Skin epidermis (tissue), 12 donors: Measurements from ENCODE around the gene IRF2.

Source experiments
- H3K27ac ChIP-seq, 21 experiments: fragments of 200-600 bp; sonication (generic) in 11 of 21; one replicate each; pipeline ENCODE4 v1.5.0; 2020; ENCODE audit warnings: mild to moderate bottlenecking in 3 of 21, inconsistent platforms in 2 of 21, moderate library complexity in 2 of 21
- H3K4me3 ChIP-seq, 7 experiments: fragments of 200-600 bp; sonication (generic) in 2 of 7; one replicate each; pipeline ENCODE4 v1.5.0; 2020; ENCODE audit warnings: inconsistent platforms in 2 of 7, mild to moderate bottlenecking in 2 of 7, moderate library complexity in 1 of 7

Gene IRF2

DNA sequence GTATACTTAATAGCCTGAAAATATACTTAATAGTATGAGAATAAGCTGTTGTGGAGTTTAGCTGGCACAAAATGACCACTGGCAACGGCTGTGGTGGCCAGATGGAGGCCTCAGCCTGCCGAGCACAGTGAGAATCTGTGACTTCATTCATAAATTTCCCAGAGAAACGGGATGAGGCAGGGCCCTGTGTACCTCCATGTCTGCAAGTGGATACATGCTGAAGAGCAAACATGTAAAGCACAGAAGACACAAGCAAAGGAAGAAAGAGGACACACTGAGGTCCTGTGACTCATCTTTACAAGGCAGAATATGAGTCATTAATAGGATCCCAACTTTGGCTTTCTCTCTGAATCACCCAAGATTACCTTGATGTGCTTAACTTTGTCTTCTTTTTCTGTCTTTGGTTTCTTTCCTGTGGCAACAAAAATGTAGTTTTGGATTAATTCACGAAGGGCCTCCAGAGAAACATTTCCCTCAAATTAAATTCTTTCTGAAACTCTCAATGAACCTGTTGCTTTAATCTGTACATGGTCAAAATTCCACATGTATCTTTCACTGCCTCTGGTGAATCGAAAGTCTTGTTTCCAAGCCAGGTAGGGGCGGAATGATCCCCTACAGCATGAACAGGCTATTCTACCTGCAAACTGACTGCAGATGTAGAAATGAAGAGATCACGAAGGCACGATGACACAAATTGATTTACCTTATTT, 56.4 kb downstream of the IRF2 start:
- no peak overlapping the region for H3K4me3 ChIP-seq
- H3K27ac ChIP-seq: peak overlapping the region; percentile 7 to 97 (median 79)

DNA sequence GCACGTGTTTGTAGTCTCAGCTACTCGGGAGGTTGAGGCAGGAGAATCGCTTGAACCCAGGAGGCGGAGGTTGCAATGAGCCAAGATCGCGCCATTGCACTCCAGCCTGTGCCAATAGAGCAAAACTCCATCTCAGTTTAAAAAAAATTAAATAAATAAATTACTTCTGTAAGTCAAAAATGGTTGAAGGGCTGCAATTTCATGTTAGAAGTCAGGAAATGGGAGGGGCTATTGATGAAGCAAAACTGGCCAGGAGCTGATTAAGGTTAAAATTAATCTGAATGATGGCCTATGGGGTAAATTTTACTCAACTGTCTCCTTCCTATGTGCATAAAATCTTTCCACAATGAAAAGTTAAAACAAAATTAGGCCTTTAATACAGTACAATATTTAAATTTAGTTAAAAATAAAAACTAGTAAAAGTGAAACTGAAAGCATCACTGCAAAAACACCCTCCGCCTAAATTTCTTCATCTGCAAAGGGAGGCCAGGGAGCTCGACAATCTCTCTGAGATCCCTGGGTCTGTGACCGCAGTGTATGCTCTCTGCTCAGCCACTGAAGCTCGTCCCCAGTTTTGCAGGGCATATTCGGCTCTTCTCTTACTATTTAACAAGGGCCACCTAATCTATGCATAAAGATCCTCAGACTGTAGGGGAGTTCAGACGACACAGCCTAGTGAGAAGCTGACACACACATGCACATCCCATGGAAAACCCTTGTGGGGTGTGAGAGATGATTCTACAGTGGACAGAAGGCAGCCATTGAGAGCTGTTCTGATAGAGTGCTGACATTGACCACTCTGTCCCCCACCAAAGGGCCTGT, 57.2 kb downstream of the IRF2 start:
- peak overlapping the region in 3 of 7 experiments; percentile 15 to 31 (median 15) for H3K4me3 ChIP-seq
- peak overlapping the region; percentile 7 to 97 (median 79) for H3K27ac ChIP-seq

DNA sequence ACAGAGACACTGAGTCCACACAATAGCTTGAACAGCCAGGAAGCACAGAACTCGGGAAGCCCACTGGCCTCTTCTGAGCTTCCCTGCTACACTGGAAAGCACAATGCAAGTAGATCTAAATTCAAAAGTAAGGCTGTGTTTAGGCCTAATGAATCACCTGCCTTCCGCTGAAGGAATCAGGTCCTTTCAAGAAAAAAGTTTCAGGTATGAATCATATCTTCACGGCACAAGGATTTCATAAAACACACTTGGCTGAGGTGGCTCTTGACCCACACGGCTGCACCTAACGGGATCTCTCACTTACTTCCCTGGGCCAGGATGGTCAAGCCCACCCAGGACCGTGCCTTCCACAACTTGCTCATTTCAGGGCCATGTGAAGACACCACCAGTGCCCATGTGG, 59.3 kb downstream of the IRF2 start:
- Histone ChIP-seq H3K27ac (no peak overlapping the region), H3K4me3 (no peak overlapping the region)

DNA sequence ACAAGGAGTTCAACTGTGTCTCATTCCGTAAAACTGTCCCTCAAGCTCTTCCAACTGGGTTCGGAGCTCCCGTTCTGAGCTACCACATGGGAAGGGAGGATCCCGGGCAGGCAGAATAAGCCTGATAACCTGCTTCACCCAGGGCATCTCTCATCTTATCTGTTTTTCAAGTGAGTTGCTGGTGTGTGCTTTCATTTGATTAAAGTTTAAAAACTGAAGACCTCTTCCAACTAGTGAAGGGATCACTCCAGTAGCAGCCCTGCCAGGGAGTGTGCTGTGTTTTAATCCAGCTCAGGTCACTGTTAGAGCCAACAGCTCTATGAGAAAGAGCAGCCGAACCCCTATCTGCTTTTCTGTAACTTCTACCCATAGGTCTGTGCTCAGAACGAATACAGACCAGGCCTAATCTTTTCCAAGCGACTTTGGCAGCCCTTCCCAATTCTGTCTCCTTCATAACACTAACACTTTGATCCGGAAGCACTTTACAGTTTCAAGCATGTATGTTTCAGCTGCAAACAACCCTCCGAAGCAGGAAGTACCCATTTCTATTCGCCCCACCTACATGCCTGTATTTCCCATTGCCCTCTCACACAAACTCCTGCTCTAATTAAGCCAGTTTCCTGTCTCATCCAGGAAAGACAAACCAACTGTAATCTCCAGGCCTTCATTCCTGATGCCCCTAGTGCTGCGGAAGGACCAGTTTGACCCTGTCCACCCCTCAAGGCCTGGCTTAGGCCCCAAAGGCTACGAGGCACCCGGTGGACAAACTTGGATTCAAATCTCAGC, 60.9 kb downstream of the IRF2 start:
- peak overlapping the region in 8 of 21 experiments; percentile 4 to 61 (median 28) for H3K27ac ChIP-seq
- no peak overlapping the region for H3K4me3 ChIP-seq

DNA sequence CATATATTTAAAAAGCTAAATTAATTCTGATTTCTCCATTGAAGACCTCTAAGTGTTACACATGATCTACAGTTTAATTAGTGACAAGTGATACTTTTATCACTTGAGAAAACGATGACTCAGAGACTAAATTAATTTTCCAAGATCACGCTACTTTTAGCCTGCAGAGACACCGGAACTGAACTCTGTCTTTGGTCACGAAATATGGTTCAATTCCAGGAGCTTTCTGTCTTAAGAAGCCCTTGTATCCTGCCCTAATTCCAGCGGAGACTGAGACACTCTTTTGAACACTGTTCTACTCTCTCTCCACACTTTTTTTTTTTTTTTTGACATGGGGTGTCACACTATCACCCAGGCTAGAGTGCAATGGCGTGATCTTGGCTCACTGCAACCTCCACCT, 63.6 kb downstream of the IRF2 start:
- Histone ChIP-seq H3K27ac (peak overlapping the region in 2 of 21 experiments; percentile 37 to 68), H3K4me3 (no peak overlapping the region)

- peak overlapping the region in 6 of 21 experiments; percentile 20 to 68 (median 33) for H3K27ac ChIP-seq
- no peak overlapping the region for H3K4me3 ChIP-seq
Observed at GRCh38 chr4:184409911-184410692, 64.2 kb downstream of the IRF2 start.

GRCh38 chr4:184409502-184409901, 64.8 kb downstream of the IRF2 start:
- peak overlapping the region in 5 of 21 experiments; percentile 21 to 68 (median 37) for H3K27ac ChIP-seq
- no peak overlapping the region for H3K4me3 ChIP-seq

GRCh38 chr4:184408684-184409081, 65.7 kb downstream of the IRF2 start:
- Histone ChIP-seq H3K4me3 (no peak overlapping the region), H3K27ac (peak overlapping the region in 7 of 21 experiments; percentile 7 to 75 (median 61))

- Histone ChIP-seq H3K27ac (peak overlapping the region in 14 of 21 experiments; percentile 0 to 75 (median 40)), H3K4me3 (no peak overlapping the region)
Observed at GRCh38 chr4:184408021-184408683, 66.2 kb downstream of the IRF2 start.

GRCh38 chr4:184406958-184407391, 67.4 kb downstream of the IRF2 start:
- Histone ChIP-seq H3K27ac (peak overlapping the region in 19 of 21 experiments; percentile 0 to 75 (median 44)), H3K4me3 (no peak overlapping the region)

GRCh38 chr4:184404047-184404446, 70.3 kb downstream of the IRF2 start:
- H3K27ac ChIP-seq: no peak overlapping the region
- no peak overlapping the region for H3K4me3 ChIP-seq

DNA sequence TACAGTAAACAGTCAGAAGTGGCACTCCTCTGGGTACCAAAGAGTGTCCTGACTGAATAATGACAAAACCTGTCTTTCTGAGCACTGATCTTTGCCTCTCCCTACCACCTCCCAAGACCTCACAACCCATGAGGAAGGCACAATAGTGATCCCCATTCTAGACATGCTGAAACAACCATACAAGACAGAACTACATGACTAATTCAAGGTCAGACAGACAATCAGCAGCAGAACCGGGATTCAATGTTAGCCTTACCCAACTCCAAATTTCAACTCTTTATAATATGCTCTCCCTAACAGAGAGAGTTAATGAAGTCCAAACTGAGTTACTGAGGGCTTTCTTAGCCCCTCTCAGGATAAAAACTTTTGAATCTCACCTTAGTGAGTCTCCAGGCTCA, 71.0 kb downstream of the IRF2 start:
- Histone ChIP-seq H3K4me3 (no peak overlapping the region), H3K27ac (peak overlapping the region in 3 of 21 experiments; percentile 27 to 44 (median 44))

GRCh38 chr4:184402740-184403383, 71.5 kb downstream of the IRF2 start:
- peak overlapping the region in 3 of 21 experiments; percentile 27 to 72 (median 44) for H3K27ac ChIP-seq
- no peak overlapping the region for H3K4me3 ChIP-seq

- peak overlapping the region in 2 of 21 experiments; percentile 24 to 72 for H3K27ac ChIP-seq
- no peak overlapping the region for H3K4me3 ChIP-seq
Observed at GRCh38 chr4:184402239-184402638, 72.1 kb downstream of the IRF2 start.

- H3K4me3 ChIP-seq: no peak overlapping the region
- H3K27ac ChIP-seq: peak overlapping the region in 12 of 21 experiments; percentile 8 to 72 (median 28)
Observed at GRCh38 chr4:184401397-184402171, 72.8 kb downstream of the IRF2 start.

- Histone ChIP-seq H3K27ac (peak overlapping the region in 13 of 21 experiments; percentile 8 to 72 (median 37)), H3K4me3 (no peak overlapping the region)
Observed at GRCh38 chr4:184400891-184401290, 73.5 kb downstream of the IRF2 start.

DNA sequence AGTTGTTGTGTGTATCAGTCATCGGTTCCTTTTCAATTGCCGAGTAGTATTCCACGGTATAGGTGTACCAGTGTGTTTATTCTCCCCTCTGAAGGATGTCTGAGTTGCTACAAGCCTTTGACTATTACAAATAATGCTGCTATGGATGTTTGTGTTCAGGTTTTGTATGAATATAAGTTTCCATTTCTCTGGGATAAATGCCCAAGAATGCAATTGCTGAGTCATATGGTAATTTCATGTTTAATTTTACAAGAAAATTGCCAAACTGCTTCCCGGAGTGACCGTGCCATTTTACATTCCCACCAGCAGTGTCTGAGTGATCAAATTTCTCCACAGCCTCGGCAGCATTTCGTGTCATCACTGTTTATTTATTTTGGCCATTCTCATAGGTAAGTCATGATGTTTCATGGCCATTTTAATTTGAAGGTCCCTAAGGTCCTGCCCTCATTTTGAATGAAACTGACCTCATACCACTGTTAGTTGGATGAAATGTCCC, 73.9 kb downstream of the IRF2 start:
- Histone ChIP-seq H3K4me3 (no peak overlapping the region), H3K27ac (peak overlapping the region in 7 of 21 experiments; percentile 6 to 72 (median 33))
